Uterus (tissue), 2 donors: ENCODE measurements around the gene FBN2.

ENCODE experiments used
- CTCF ChIP-seq, 4 experiments: fragments of 200-600 bp in 2 of 4; fragments of 450-650 bp in 2 of 4; sonication (generic) in 2 of 4; IDR thresholded peaks; one replicate each; pipeline ENCODE4 v1.5.1; 2016 to 2019; ENCODE audit warnings: antibody characterized with exemption in 4 of 4, mild to moderate bottlenecking in 2 of 4, moderate library complexity in 1 of 4
- POLR2A ChIP-seq, 2 donors: fragments of 450-650 bp; IDR thresholded peaks; one replicate each; pipeline ENCODE4 v1.6.1; 2016; ENCODE audit warnings: antibody characterized with exemption in 2 of 2, mild to moderate bottlenecking in 1 of 2, moderate library complexity in 1 of 2

- TF ChIP-seq CTCF (IDR thresholded peaks at IDR 0.05), result no peak
- no peak for TF ChIP-seq POLR2A (IDR thresholded peaks at IDR 0.05)
Measured at GRCh38 chr5:128464596-128464995, 73.4 kb downstream of the FBN2 start.
